HG02840 (cell line): ENCODE results near the gene BNC2.

Source experiments
- ATAC-seq: cut with Tn5 transposase; IDR thresholded peaks from one replicate; pipeline ENCODE4 v1.9.1; 2021; ENCODE audit warnings: mild to moderate bottlenecking, moderate library complexity, moderate number of reproducible peaks; ENCODE audit not compliant: unreplicated experiment, low FRiP score

BNC2 gene

GRCh38 chr9:16718952-16719351, 151.5 kb downstream of the BNC2 start:
- no peak for ATAC-seq

- no peak for ATAC-seq
Measured at GRCh38 chr9:16718296-16718695, 152.2 kb downstream of the BNC2 start.

- no peak for ATAC-seq
Measured at GRCh38 chr9:16716601-16717000, 153.9 kb downstream of the BNC2 start.

- ATAC-seq = no peak
Measured at GRCh38 chr9:16715404-16715803, 155.1 kb downstream of the BNC2 start.

GRCh38 chr9:16712787-16713186, 157.7 kb downstream of the BNC2 start:
- ATAC-seq = no peak

- no peak for ATAC-seq
Measured at GRCh38 chr9:16710888-16711287, 159.6 kb downstream of the BNC2 start.

- ATAC-seq = no peak
Measured at GRCh38 chr9:16709924-16710323, 160.5 kb downstream of the BNC2 start.

- ATAC-seq = no peak
Measured at GRCh38 chr9:16708656-16709435, 161.6 kb downstream of the BNC2 start.

GRCh38 chr9:16705111-16705604, 165.3 kb downstream of the BNC2 start:
- no peak for ATAC-seq

GRCh38 chr9:16704116-16705110, 166.1 kb downstream of the BNC2 start:
- ATAC-seq = no peak

GRCh38 chr9:16701347-16701746, 169.1 kb downstream of the BNC2 start:
- ATAC-seq = no peak

GRCh38 chr9:16693616-16694015, 176.9 kb downstream of the BNC2 start:
- ATAC-seq = no peak

- no peak for ATAC-seq
Measured at GRCh38 chr9:16690628-16691027, 179.8 kb downstream of the BNC2 start.

GRCh38 chr9:16690205-16690604, 180.3 kb downstream of the BNC2 start:
- ATAC-seq = no peak

GRCh38 chr9:16689351-16689938, 181.0 kb downstream of the BNC2 start:
- ATAC-seq = no peak

GRCh38 chr9:16688814-16689213, 181.7 kb downstream of the BNC2 start:
- no peak for ATAC-seq

- ATAC-seq = no peak
Measured at GRCh38 chr9:16687678-16688369, 182.6 kb downstream of the BNC2 start.

GRCh38 chr9:16683326-16683725, 187.1 kb downstream of the BNC2 start:
- no peak for ATAC-seq

GRCh38 chr9:16682273-16682672, 188.2 kb downstream of the BNC2 start:
- ATAC-seq = no peak

GRCh38 chr9:16681652-16681987, 188.8 kb downstream of the BNC2 start:
- ATAC-seq = no peak
